ENCODE results near the gene PPP1R15A.
A peak's percentile ranks its signal among the peaks of the same experiment; 100 is the strongest.

PPP1R15A gene

GRCh38 chr19:48833977-48834376 lies 38.2 kb upstream of the PPP1R15A start:
- CTCF ChIA-PET: interaction anchor here (0.6 to 0.7 kb wide), 2 partner anchors 50 to 172 kb away, joined by 3 to 7 read pairs; no protein-coding TSS in a partner anchor
- no peak for DNase-seq (ENCODE audit: low spot score)
- no peak for TF ChIP-seq CTCF (conservative IDR thresholded peaks at IDR 0.05; ENCODE audit: low read depth)
- POLR2A ChIA-PET (ENCODE audit: low non-redundant PET): no interaction called here
- H3K27ac ChIP-seq: peak overlapping the region; percentile 19; the same call in 1 of the 2 replicates

GRCh38 chr19:48835734-48836088 lies 36.5 kb upstream of the PPP1R15A start:
- DNase-seq (ENCODE audit: low spot score): peak; percentile 82
- CTCF ChIA-PET: interaction anchor here (0.6 to 1.6 kb wide), 10 partner anchors 9 to 189 kb away, joined by 3 to 16 read pairs (median 4); no protein-coding TSS in a partner anchor
- peak; percentile 87 for TF ChIP-seq CTCF (conservative IDR thresholded peaks at IDR 0.05; ENCODE audit: low read depth)
- POLR2A ChIA-PET (ENCODE audit: low non-redundant PET): no interaction called here
- H3K27ac ChIP-seq: peak overlapping the region; percentile 66

GRCh38 chr19:48836089-48837017 lies 35.9 kb upstream of the PPP1R15A start, which contains the start of gene HSD17B14:
HSD17B14 (minus strand) TSS chr19:48836491; CDS start chr19:48836411, 80 bp downstream.
- ChIA-PET CTCF (interaction anchor here (0.6 to 1.6 kb wide), 14 partner anchors 8 to 881 kb away, joined by 3 to 16 read pairs (median 4); no protein-coding TSS in a partner anchor), POLR2A (ENCODE audit: low non-redundant PET) (no interaction called here)
- DNase-seq (ENCODE audit: low spot score): no peak
- peak; percentile 54; the same call in 1 of the 2 replicates for TF ChIP-seq CTCF (conservative IDR thresholded peaks at IDR 0.05; ENCODE audit: low read depth)
- peak within 1 kb of the TSS; percentile 66 for H3K27ac ChIP-seq

- ChIA-PET CTCF (interaction anchor here (1.1 to 1.6 kb wide), 4 partner anchors 10 to 49 kb away, joined by 3 to 16 read pairs (median 4); no protein-coding TSS in a partner anchor), POLR2A (ENCODE audit: low non-redundant PET) (interaction anchor here (0.6 kb wide), 1 partner anchor 237 kb away, joined by 4 read pairs; no protein-coding TSS in a partner anchor)
- TF ChIP-seq CTCF (conservative IDR thresholded peaks at IDR 0.05; ENCODE audit: low read depth): no peak
- no peak overlapping the region for H3K27ac ChIP-seq
- no peak for DNase-seq (ENCODE audit: low spot score)
Observed at GRCh38 chr19:48837051-48837524, 35.1 kb upstream of the PPP1R15A start.

- ChIA-PET CTCF (interaction anchor here (0.7 to 1.1 kb wide), 3 partner anchors 19 to 98 kb away, joined by 3 to 8 read pairs (median 4); no protein-coding TSS in a partner anchor), POLR2A (ENCODE audit: low non-redundant PET) (interaction anchor here (0.6 kb wide), 1 partner anchor 236 kb away, joined by 4 read pairs; no protein-coding TSS in a partner anchor)
- no peak overlapping the region for H3K27ac ChIP-seq
- DNase-seq (ENCODE audit: low spot score): no peak
- TF ChIP-seq CTCF (conservative IDR thresholded peaks at IDR 0.05; ENCODE audit: low read depth): no peak
Observed at GRCh38 chr19:48837687-48838086, 34.5 kb upstream of the PPP1R15A start.

- ChIA-PET CTCF (interaction anchor here (1.0 to 4.6 kb wide), 2 partner anchors 45 to 53 kb away, joined by 4 to 58 read pairs; no protein-coding TSS in a partner anchor), POLR2A (ENCODE audit: low non-redundant PET) (no interaction called here)
- TF ChIP-seq CTCF (conservative IDR thresholded peaks at IDR 0.05; ENCODE audit: low read depth): no peak
- no peak for DNase-seq (ENCODE audit: low spot score)
- H3K27ac ChIP-seq: no peak overlapping the region
Observed at GRCh38 chr19:48841047-48841446, 31.2 kb upstream of the PPP1R15A start.

All from RWPE1 (cell line).